Lower lobe of right lung (tissue), 2 donors: ENCODE data around the gene GNAO1. TPM values are rescaled to one million over a fixed set of nuclear protein-coding genes. Genes with fewer than 3 reads are reported as not detected.

Source experiments
- ATAC-seq, 2 donors: fragments of 200-7000 bp; cut with Tn5 transposase; one replicate each; pipeline ENCODE4 v1.9.1; 2020 to 2022; ENCODE audit warnings: mild to moderate bottlenecking in 2 of 2, moderate library complexity in 2 of 2
- DNase-seq: peaks from one replicate; pipeline ENCODE4 v3.0.0-alpha.2; 2020
- H3K27ac ChIP-seq: fragments of 200-600 bp; one replicate; pipeline ENCODE4 v1.8.0; 2022
- H3K27me3 ChIP-seq: fragments of 200-600 bp; one replicate; pipeline ENCODE4 v1.8.0; 2022; ENCODE audit warnings: low read depth
- H3K36me3 ChIP-seq: fragments of 200-600 bp; one replicate; pipeline ENCODE4 v1.8.0; 2022; ENCODE audit warnings: mild to moderate bottlenecking
- H3K4me1 ChIP-seq: fragments of 200-600 bp; one replicate; pipeline ENCODE4 v1.8.0; 2022
- H3K4me3 ChIP-seq: fragments of 200-600 bp; one replicate; pipeline ENCODE4 v1.8.0; 2022; ENCODE audit warnings: mild to moderate bottlenecking
- H3K9me3 ChIP-seq: fragments of 200-600 bp; one replicate; pipeline ENCODE4 v1.8.0; 2022
- intact Hi-C: fragments of 100-400 bp; cut with DNase I; formaldehyde crosslinking; loops from one replicate; pipeline ENCODE4 v1.11.0; 2022
- total RNA-seq: library from RNA; stranded (reverse); fragmentation: NEBNext Ultra II Directional; extraction: Animal tissue kit (Norgen Biotek cat#: 25700); gene quantifications from one replicate; pipeline ENCODE4 v1.2.1, GENCODE V29; 2021
- TF ChIP-seq, protein P1 (sequence below): fragments of 200-600 bp; IDR thresholded peaks from one replicate; pipeline ENCODE4 v1.8.0; 2022; ENCODE audit warnings: antibody characterized with exemption, mild to moderate bottlenecking
- donor health status: DM: no; HTN: yes; CAD: no; lungs with severe emphysema.

GNAO1 gene
- total RNA-seq, 1 donor from 2014 or later: 1.8 TPM

DNA sequence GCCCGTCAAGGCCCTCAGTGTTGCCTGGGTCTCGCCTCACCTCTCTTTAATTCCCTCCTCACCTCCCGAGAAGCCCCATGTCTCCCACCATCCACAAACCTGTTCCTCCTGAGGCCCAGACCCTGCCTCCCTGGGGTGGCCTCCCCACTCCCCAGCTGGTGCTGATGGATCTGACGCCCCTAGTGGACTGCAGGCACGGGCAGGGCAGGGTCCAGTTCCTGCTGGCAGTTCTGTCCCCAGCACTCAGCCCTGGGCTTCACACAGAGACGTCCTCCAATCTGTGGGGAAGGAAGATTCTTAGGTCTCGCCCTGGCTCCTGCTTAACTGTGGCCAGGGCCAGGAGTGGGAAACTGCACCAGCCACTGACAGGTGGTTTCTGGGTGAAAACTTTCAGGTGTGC, 125.3 kb downstream of the GNAO1 start:
- Histone ChIP-seq H3K9me3 (no peaks in the 10 kb centered on the region), H3K36me3 (no peaks in the 10 kb centered on the region), H3K4me3 (no peak overlapping the region), H3K27me3 (peaks cover 8% of the 10 kb centered on the region), H3K4me1 (peaks cover 9% of the 10 kb centered on the region), H3K27ac (no peak overlapping the region)
- ATAC-seq (no peak), DNase-seq (no peak)
- TF ChIP-seq, protein P1, sequence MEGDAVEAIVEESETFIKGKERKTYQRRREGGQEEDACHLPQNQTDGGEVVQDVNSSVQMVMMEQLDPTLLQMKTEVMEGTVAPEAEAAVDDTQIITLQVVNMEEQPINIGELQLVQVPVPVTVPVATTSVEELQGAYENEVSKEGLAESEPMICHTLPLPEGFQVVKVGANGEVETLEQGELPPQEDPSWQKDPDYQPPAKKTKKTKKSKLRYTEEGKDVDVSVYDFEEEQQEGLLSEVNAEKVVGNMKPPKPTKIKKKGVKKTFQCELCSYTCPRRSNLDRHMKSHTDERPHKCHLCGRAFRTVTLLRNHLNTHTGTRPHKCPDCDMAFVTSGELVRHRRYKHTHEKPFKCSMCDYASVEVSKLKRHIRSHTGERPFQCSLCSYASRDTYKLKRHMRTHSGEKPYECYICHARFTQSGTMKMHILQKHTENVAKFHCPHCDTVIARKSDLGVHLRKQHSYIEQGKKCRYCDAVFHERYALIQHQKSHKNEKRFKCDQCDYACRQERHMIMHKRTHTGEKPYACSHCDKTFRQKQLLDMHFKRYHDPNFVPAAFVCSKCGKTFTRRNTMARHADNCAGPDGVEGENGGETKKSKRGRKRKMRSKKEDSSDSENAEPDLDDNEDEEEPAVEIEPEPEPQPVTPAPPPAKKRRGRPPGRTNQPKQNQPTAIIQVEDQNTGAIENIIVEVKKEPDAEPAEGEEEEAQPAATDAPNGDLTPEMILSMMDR: no peak
- intact Hi-C loops: loop anchor here (5.0 kb wide), 1 partner anchor 369 kb away; no protein-coding TSS in a partner anchor

DNA sequence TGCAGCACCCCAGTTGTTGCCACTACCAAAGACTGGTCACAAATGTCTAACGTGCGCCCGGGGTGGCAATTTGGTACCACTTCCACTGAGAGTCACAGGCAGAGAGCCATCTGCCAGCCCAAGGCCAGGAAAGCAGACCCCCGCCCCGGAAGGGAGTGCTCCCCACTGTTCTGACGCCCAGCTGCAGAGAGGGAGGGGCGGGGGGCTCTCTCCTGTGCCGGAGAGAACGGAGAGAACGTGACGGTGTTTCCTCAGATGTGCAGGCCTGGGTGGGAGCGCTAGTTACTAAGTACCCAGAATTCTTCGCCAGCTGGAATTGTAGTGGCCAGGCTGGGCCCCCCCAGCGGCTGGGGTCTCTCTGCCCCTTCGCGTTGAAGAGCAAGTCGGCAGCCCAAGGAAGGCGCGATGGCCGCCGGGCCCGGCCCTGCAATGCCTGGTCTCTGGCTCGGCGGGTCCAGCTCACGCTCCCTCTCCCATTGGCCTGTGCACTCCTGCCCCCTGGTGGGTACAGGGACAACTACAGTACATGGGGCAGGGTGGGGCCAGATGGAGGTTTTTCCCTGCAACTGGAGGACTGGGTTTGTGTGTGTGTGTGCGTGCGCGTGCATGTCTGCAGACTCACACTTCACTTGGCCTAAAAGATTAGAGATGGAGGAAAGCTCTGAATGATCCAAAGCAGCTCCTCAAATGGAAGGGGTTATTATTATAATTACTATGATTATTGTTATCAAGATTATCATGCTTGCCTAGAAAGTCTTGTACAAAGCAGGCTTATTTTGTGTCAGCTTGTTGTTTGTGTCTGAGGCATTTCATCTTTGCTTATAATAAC, 126.9 kb downstream of the GNAO1 start:
- Histone ChIP-seq H3K9me3 (no peaks in the 10 kb centered on the region), H3K4me1 (peaks cover 9% of the 10 kb centered on the region), H3K27ac (no peak overlapping the region), H3K4me3 (peak overlapping the region; percentile 11), H3K27me3 (peaks cover 8% of the 10 kb centered on the region), H3K36me3 (no peaks in the 10 kb centered on the region)
- TF ChIP-seq, protein P1: peak; percentile 96
- DNase-seq: peak; percentile 82
- intact Hi-C loops: loop anchor here (5.0 kb wide), 1 partner anchor 371 kb away; no protein-coding TSS in a partner anchor
- peak; percentile 97 for ATAC-seq

DNA sequence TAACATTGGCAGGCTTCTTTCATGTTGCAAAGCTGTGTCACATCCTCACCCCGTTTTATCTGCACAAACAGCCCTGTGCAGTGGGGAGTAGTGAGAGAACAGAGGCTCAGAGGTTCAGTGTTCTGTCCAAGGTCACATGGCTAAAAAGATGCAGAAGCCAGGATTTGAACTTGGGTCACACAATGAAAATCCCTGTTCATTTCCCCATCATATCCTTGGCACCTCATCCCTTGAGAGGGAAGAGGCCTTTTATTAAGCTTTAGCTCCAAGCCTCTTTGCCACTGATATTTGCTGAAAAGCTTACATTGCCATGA, 127.5 kb downstream of the GNAO1 start:
- intact Hi-C loops: loop anchor here (5.0 kb wide), 1 partner anchor 371 kb away; no protein-coding TSS in a partner anchor
- Histone ChIP-seq H3K4me3 (no peak overlapping the region), H3K27ac (no peak overlapping the region), H3K36me3 (no peaks in the 10 kb centered on the region), H3K27me3 (peaks cover 8% of the 10 kb centered on the region), H3K4me1 (peaks cover 9% of the 10 kb centered on the region), H3K9me3 (no peaks in the 10 kb centered on the region)
- DNase-seq (no peak), ATAC-seq (no peak)
- TF ChIP-seq, protein P1: no peak

DNA sequence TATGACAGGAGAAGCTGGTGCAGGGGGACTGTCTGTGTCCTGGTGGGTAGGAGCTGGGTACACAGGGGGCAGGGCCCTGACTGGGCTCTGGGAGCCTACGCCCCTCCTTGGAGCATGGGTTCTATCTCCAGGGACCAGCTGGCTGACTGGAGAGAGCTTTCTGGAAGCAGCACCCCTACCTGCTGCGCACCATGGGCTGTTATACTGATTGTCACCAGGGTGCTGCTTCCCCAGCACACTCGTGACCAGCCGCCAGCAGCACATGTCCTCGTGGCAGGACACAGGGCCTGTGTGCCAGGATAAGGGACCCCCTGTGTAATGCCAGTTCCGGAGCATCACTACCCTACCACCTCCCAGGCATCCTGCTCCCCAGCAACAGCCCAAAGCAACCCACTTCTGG, 128.1 kb downstream of the GNAO1 start:
- Histone ChIP-seq H3K4me3 (no peak overlapping the region), H3K4me1 (peaks cover 9% of the 10 kb centered on the region), H3K27ac (no peak overlapping the region), H3K27me3 (peaks cover 8% of the 10 kb centered on the region), H3K9me3 (no peaks in the 10 kb centered on the region), H3K36me3 (no peaks in the 10 kb centered on the region)
- ATAC-seq: no peak
- TF ChIP-seq, protein P1: no peak
- DNase-seq: no peak
- intact Hi-C loops: loop anchor here (5.0 kb wide), 1 partner anchor 372 kb away; no protein-coding TSS in a partner anchor

DNA sequence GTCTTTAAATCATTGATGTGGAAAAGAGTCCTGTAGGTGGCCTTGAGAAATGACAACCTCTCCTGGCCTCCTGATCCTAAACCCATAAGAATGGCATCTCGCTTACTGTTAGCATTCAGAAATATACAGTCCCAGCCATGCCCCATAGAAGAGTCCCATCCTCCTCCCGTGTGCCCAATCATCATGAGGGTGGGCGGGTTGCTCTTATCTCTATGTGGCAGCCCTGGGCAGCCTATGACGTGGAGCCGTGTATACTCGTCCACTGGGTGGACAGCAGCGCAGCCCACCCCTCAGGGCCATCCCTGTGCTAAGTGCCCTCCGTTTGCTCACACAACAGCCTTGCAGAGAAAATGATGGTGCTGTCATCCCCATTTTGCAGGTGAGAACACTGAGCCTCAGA, 128.8 kb downstream of the GNAO1 start:
- TF ChIP-seq, protein P1: no peak
- no peak for DNase-seq
- no peak for ATAC-seq
- Histone ChIP-seq H3K27me3 (peaks cover 8% of the 10 kb centered on the region), H3K27ac (no peak overlapping the region), H3K36me3 (no peaks in the 10 kb centered on the region), H3K9me3 (no peaks in the 10 kb centered on the region), H3K4me3 (no peak overlapping the region), H3K4me1 (peaks cover 9% of the 10 kb centered on the region)
- intact Hi-C loops: no loop called here
